Astrocyte (in vitro differentiated cells and primary cell): ENCODE measurements around the gene TXNDC12. TPM values are rescaled to one million over a fixed set of nuclear protein-coding genes. Genes with fewer than 3 reads are reported as not detected.

Source experiments
- DNase-seq: peaks from one replicate; pipeline ENCODE4 v3.0.0-alpha.2; 2010; ENCODE audit warnings: low read depth
- FAIRE-seq: peaks from 2 replicates; lab custom pipeline; 2011; peaks lifted over from hg19 to GRCh38; lab: Jason Lieb, UNC
- H2AFZ ChIP-seq: 2 replicates; pipeline ENCODE4 v1.6.0; 2012; ENCODE audit warnings: low read depth, low read length, inconsistent platforms
- H3K27ac ChIP-seq: 2 replicates; pipeline ENCODE4 v1.5.1; 2011; ENCODE audit warnings: low read depth, low read length, inconsistent platforms
- H3K27me3 ChIP-seq: 2 replicates; pipeline ENCODE4 v1.6.0; 2011; ENCODE audit warnings: low read length, inconsistent platforms; ENCODE audit not compliant: insufficient read depth
- H3K36me3 ChIP-seq: 2 replicates; pipeline ENCODE4 v1.5.1; 2011; ENCODE audit warnings: low read length, inconsistent platforms; ENCODE audit not compliant: insufficient read depth
- H3K4me1 ChIP-seq: 2 replicates; pipeline ENCODE4 v1.5.1; 2011; ENCODE audit warnings: low read length, inconsistent platforms; ENCODE audit not compliant: insufficient read depth
- H3K4me2 ChIP-seq: 2 replicates; pipeline ENCODE4 v1.6.0; 2012; ENCODE audit warnings: low read length, inconsistent platforms
- H3K4me3 ChIP-seq: 2 replicates; pipeline ENCODE4 v1.5.1; 2011; ENCODE audit warnings: low read depth, mild to moderate bottlenecking, low read length, inconsistent platforms; ENCODE audit not compliant: insufficient read depth
- H3K79me2 ChIP-seq: 2 replicates; pipeline ENCODE4 v1.6.0; 2012; ENCODE audit warnings: mild to moderate bottlenecking, low read length, inconsistent platforms; ENCODE audit not compliant: insufficient read depth
- H3K9ac ChIP-seq: 2 replicates; pipeline ENCODE4 v1.6.0; 2012; ENCODE audit warnings: mild to moderate bottlenecking, low read length, inconsistent platforms
- H3K9me3 ChIP-seq: 2 replicates; pipeline ENCODE4 v1.5.1; 2012; ENCODE audit warnings: low read depth, mild to moderate bottlenecking, low read length, inconsistent platforms; ENCODE audit not compliant: insufficient read depth
- H4K20me1 ChIP-seq: 2 replicates; pipeline ENCODE4 v1.6.0; 2012; ENCODE audit warnings: low read length, inconsistent platforms; ENCODE audit not compliant: insufficient read depth
- H3K27ac Mint-ChIP-seq: one replicate; pipeline ENCODE4 v1.8.0; 2021; ENCODE audit warnings: mild to moderate bottlenecking, mixed read lengths; ENCODE audit not compliant: unreplicated experiment
- H3K27me3 Mint-ChIP-seq: one replicate; pipeline ENCODE4 v1.8.0; 2021; ENCODE audit warnings: low read depth, mixed read lengths; ENCODE audit not compliant: unreplicated experiment
- H3K36me3 Mint-ChIP-seq: one replicate; pipeline ENCODE4 v1.8.0; 2021; ENCODE audit warnings: low read depth, mixed read lengths; ENCODE audit not compliant: unreplicated experiment
- H3K4me1 Mint-ChIP-seq: one replicate; pipeline ENCODE4 v1.8.0; 2021; ENCODE audit warnings: low read depth, mixed read lengths; ENCODE audit not compliant: unreplicated experiment
- H3K4me3 Mint-ChIP-seq: one replicate; pipeline ENCODE4 v1.8.0; 2021; ENCODE audit warnings: mild to moderate bottlenecking, moderate library complexity, mixed read lengths; ENCODE audit not compliant: unreplicated experiment
- H3K9me3 Mint-ChIP-seq: one replicate; pipeline ENCODE4 v1.8.0; 2021; ENCODE audit warnings: mild to moderate bottlenecking, mixed read lengths; ENCODE audit not compliant: unreplicated experiment
- CTCF ChIP-seq: IDR thresholded peaks from 2 replicates; pipeline ENCODE4 v1.5.1; 2011; ENCODE audit warnings: low read depth, mild to moderate bottlenecking, inconsistent platforms, low read length, moderate library complexity; ENCODE audit not compliant: insufficient read depth
- EZH2 ChIP-seq: IDR thresholded peaks from 2 replicates; pipeline ENCODE4 v1.6.1; 2012; ENCODE audit warnings: mild to moderate bottlenecking, low read length, inconsistent platforms; ENCODE audit not compliant: insufficient read depth
- total RNA-seq: library from RNA; stranded (reverse); gene quantifications from 2 replicates; pipeline ENCODE4 v1.2.1, GENCODE V29; 2021

Gene TXNDC12
- total RNA-seq, 1 donor from 2014 or later: 66.8 TPM

GRCh38 chr1:52037402-52037814 lies 17.6 kb downstream of the TXNDC12 start:
- Histone ChIP-seq H3K27ac (no peak overlapping the region), H3K36me3 (peaks cover 9% of the 10 kb centered on the region), H4K20me1 (peaks cover 5% of the 10 kb centered on the region), H3K79me2 (peaks cover 14% of the 10 kb centered on the region), H3K4me2 (no peak overlapping the region), H2AFZ (no peak overlapping the region), H3K9me3 (no peaks in the 10 kb centered on the region), H3K27me3 (no peaks in the 10 kb centered on the region), H3K4me3 (no peak overlapping the region), H3K4me1 (peaks cover under 1% of the 10 kb centered on the region), H3K9ac (no peak overlapping the region)
- no peaks in the 10 kb centered on the region for H3K27me3 Mint-ChIP-seq
- TF ChIP-seq EZH2 (no peak), CTCF (no peak)
- H3K9me3 Mint-ChIP-seq: no peaks in the 10 kb centered on the region
- no peak for FAIRE-seq
- H3K36me3 Mint-ChIP-seq: peaks cover 2% of the 10 kb centered on the region
- no peak for DNase-seq
- H3K27ac Mint-ChIP-seq: no peak overlapping the region
- H3K4me3 Mint-ChIP-seq: no peak overlapping the region
- peaks cover 5% of the 10 kb centered on the region for H3K4me1 Mint-ChIP-seq

DNA sequence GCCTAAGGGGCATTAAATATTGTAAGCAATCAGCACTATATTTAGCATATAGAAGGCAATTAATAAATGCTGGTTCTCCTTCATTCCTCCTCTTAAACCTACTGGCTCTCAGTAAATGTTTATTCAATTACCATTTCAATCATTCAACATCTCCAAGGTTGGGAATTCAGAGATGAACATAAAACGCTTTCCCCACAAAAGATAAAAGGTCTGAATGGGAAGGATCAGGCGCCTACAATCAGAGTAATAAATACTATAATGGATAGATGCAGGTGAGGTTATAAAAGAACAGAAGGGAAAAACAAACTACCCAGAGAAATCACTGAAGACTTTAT lies 21.0 kb downstream of the TXNDC12 start:
- Mint-ChIP-seq H3K36me3 (peaks cover 3% of the 10 kb centered on the region), H3K27me3 (no peaks in the 10 kb centered on the region), H3K27ac (peak overlapping the region; percentile 86), H3K9me3 (no peaks in the 10 kb centered on the region), H3K4me3 (peak overlapping the region; percentile 91), H3K4me1 (peaks cover 17% of the 10 kb centered on the region)
- peak overlapping the region; percentile 92 for H2AFZ ChIP-seq
- H3K4me1 ChIP-seq: peaks cover 7% of the 10 kb centered on the region
- peak overlapping the region; percentile 91 for H3K4me2 ChIP-seq
- H4K20me1 ChIP-seq: peaks cover 23% of the 10 kb centered on the region
- H3K79me2 ChIP-seq: peaks cover 36% of the 10 kb centered on the region
- TF ChIP-seq EZH2 (no peak), CTCF (no peak)
- DNase-seq (no peak), FAIRE-seq (no peak)
- H3K27me3 ChIP-seq: no peaks in the 10 kb centered on the region
- no peaks in the 10 kb centered on the region for H3K9me3 ChIP-seq
- H3K9ac ChIP-seq: peak overlapping the region; percentile 93
- H3K4me3 ChIP-seq: peak overlapping the region; percentile 82
- H3K36me3 ChIP-seq: peaks cover 6% of the 10 kb centered on the region
- peak overlapping the region; percentile 91 for H3K27ac ChIP-seq

GRCh38 chr1:52033190-52034049 lies 21.6 kb downstream of the TXNDC12 start, which contains the start of gene KTI12:
Gene KTI12 (minus strand): TSS chr1:52033810. CDS start chr1:52033761, 49 bp downstream.
- H3K36me3 Mint-ChIP-seq: peaks cover 3% of the 10 kb centered on the region
- peaks cover 17% of the 10 kb centered on the region for H3K4me1 Mint-ChIP-seq
- H3K9me3 Mint-ChIP-seq: no peaks in the 10 kb centered on the region
- H3K27me3 Mint-ChIP-seq: no peaks in the 10 kb centered on the region
- H3K27ac Mint-ChIP-seq: peak within 1 kb of the TSS; percentile 86
- peak within 1 kb of the TSS; percentile 92 for H2AFZ ChIP-seq
- H3K27me3 ChIP-seq: no peaks in the 10 kb centered on the region
- peak within 1 kb of the TSS; percentile 82 for H3K4me3 ChIP-seq
- FAIRE-seq (no peak), DNase-seq (peak; percentile 89)
- no peaks in the 10 kb centered on the region for H3K9me3 ChIP-seq
- H3K79me2 ChIP-seq: peaks cover 36% of the 10 kb centered on the region
- TF ChIP-seq CTCF (no peak), EZH2 (no peak)
- H3K4me2 ChIP-seq: peak within 1 kb of the TSS; percentile 91
- peak within 1 kb of the TSS; percentile 93 for H3K9ac ChIP-seq
- peaks cover 7% of the 10 kb centered on the region for H3K4me1 ChIP-seq
- H3K4me3 Mint-ChIP-seq: peak within 1 kb of the TSS; percentile 91
- H3K27ac ChIP-seq: peak within 1 kb of the TSS; percentile 91
- peaks cover 23% of the 10 kb centered on the region for H4K20me1 ChIP-seq
- peaks cover 6% of the 10 kb centered on the region for H3K36me3 ChIP-seq
